ENCODE data around the gene RANBP3. TPM values are rescaled to one million over a fixed set of nuclear protein-coding genes. Genes with fewer than 3 reads are reported as not detected.

Gene RANBP3
- total and polyA plus RNA-seq, 2 of the 8 experiments (the other 6 are each of a cell fraction or from before 2014, with no cell fraction given) = 95.4 to 122 TPM

DNA sequence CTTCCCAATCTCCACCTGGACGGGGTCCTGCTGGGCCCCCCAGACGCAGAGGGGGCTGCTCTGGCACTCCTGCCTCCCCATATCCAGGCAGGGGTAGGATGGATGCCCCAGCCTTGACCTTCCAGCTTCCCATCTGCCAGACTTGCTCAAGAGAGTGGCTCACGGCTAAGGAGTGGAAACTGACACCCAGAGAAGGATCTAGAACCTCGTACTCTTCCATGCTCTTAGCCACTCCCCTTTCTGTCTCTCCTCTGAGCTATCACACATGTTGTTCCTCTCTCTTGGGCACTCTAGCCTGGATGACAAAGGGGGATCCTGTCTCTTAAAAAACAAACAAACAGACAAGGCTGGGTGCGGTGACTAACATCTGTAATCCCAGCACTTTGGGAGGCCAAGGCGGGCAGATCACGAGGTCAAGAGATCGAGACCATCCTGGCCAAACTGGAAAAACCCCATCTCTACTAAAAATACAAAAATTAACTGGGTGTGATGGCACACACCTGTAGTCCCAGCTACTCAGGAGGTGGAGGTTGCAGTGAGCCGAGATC is 95.4 kb downstream of the RANBP3 start (continued):
- TF ChIP-seq CHD7 (IDR thresholded peaks at IDR 0.05; ENCODE audit: insufficient replicate concordance, low read length) (no peak), JUND (IDR thresholded peaks at IDR 0.05; ENCODE audit: low read length) (no peak), HDAC6 (IDR thresholded peaks at IDR 0.05; ENCODE audit: low read depth, low read length) (no peak), CBX8 (IDR thresholded peaks at IDR 0.05; ENCODE audit: borderline replicate concordance, low read depth, low read length) (no peak), POLR2AphosphoS5 (IDR thresholded peaks at IDR 0.05; ENCODE audit: low read depth, low read length) (no peak), RAD21 (IDR thresholded peaks at IDR 0.05 in 1 of 2, conservative IDR thresholded peaks at IDR 0.05 in 1 of 2; ENCODE audit: low read depth in 2 of 2, low read length in 2 of 2) (no peak), MAFK (IDR thresholded peaks at IDR 0.05; ENCODE audit: low read depth, low read length) (no peak), SIX5 (IDR thresholded peaks at IDR 0.05; ENCODE audit: low read depth, low read length) (no peak), MAX (IDR thresholded peaks at IDR 0.05) (no peak), E2F6 (IDR thresholded peaks at IDR 0.05) (no peak), SP2 (IDR thresholded peaks at IDR 0.05; ENCODE audit: low read length) (no peak)

All from H1 (cell line).